Vagina (tissue), 2 donors: ENCODE results near the gene TRPV6. TPM values are rescaled to one million over a fixed set of nuclear protein-coding genes. Genes with fewer than 3 reads are reported as not detected.

Experiments used
- DNase-seq, 2 donors: peaks; one replicate each; pipeline ENCODE4 v3.0.0-alpha.2; 2017; ENCODE audit errors: extremely low spot score in 2 of 2
- H3K27ac ChIP-seq: fragments of 200-600 bp; sonication (generic); one replicate; pipeline ENCODE4 v1.5.1; 2019
- H3K27me3 ChIP-seq: fragments of 200-600 bp; sonication (generic); one replicate; pipeline ENCODE4 v1.5.1; 2019
- H3K36me3 ChIP-seq, 2 donors: fragments of 200-600 bp; sonication (generic); one replicate each; pipeline ENCODE4 v1.5.1; 2017 to 2019
- H3K4me1 ChIP-seq: fragments of 200-600 bp; sonication (generic); one replicate; pipeline ENCODE4 v1.5.1; 2019
- H3K4me3 ChIP-seq, 2 donors: fragments of 200-600 bp; sonication (generic); 1 replicate in 1 of 2; 2 replicates in 1 of 2; pipeline ENCODE4 v1.5.1; 2016 to 2019
- H3K9me3 ChIP-seq: fragments of 200-600 bp; sonication (generic); one replicate; pipeline ENCODE4 v1.5.1; 2019
- CTCF ChIP-seq, 3 experiments: fragments of 450-650 bp in 2 of 3; fragments of 200-600 bp in 1 of 3; sonication (generic) in 1 of 3; IDR thresholded peaks; one replicate each; pipeline ENCODE4 v1.5.1; 2017 to 2019; ENCODE audit warnings: antibody characterized with exemption in 3 of 3, mild to moderate bottlenecking in 2 of 3, moderate library complexity in 2 of 3
- POLR2A ChIP-seq, 2 donors: fragments of 450-650 bp; IDR thresholded peaks; one replicate each; pipeline ENCODE4 v1.6.1; 2017; ENCODE audit warnings: antibody characterized with exemption in 2 of 2, mild to moderate bottlenecking in 2 of 2, moderate library complexity in 2 of 2
- POLR2AphosphoS5 ChIP-seq, 2 donors: sonication (generic); formaldehyde crosslinking; IDR thresholded peaks; one replicate each; pipeline ENCODE4 v1.9.0; 2017; ENCODE audit warnings: antibody characterized with exemption in 2 of 2, mild to moderate bottlenecking in 2 of 2, low read depth in 1 of 2; ENCODE audit not compliant: insufficient read depth in 1 of 2
- intact Hi-C: fragments of 100-400 bp; cut with DNase I; formaldehyde crosslinking; loops from one replicate; pipeline ENCODE4 v1.15.1; 2023
- total RNA-seq: library from RNA; depleted of rRNA; stranded (reverse); fragments of >200 nt; gene quantifications from one replicate; pipeline ENCODE4 v1.2.3, GENCODE V29; 2016

TRPV6 gene
- total RNA-seq, 1 donor from 2014 or later = 7.9 TPM

GRCh38 chr7:142923391-142923790 lies 37.8 kb upstream of the TRPV6 start:
- no peaks in the 10 kb centered on the region for H3K9me3 ChIP-seq
- no peaks in the 10 kb centered on the region for H3K27me3 ChIP-seq
- no peak overlapping the region for H3K27ac ChIP-seq
- H3K4me1 ChIP-seq = no peaks in the 10 kb centered on the region
- TF ChIP-seq POLR2A (IDR thresholded peaks at IDR 0.05) = no peak
- no peak for TF ChIP-seq CTCF (IDR thresholded peaks at IDR 0.05)
- no peak for TF ChIP-seq POLR2AphosphoS5 (IDR thresholded peaks at IDR 0.05; ENCODE audit: insufficient read depth in 1 of 2, low read depth in 1 of 2)
- no peak for DNase-seq
- no peak overlapping the region for H3K4me3 ChIP-seq
- no peaks in the 10 kb centered on the region for H3K36me3 ChIP-seq
- intact Hi-C loops = no loop called here

GRCh38 chr7:142919656-142920055 lies 34.1 kb upstream of the TRPV6 start:
- Histone ChIP-seq H3K27me3 (no peaks in the 10 kb centered on the region), H3K27ac (no peak overlapping the region), H3K9me3 (no peaks in the 10 kb centered on the region), H3K4me1 (no peaks in the 10 kb centered on the region), H3K4me3 (no peak overlapping the region), H3K36me3 (no peaks in the 10 kb centered on the region)
- intact Hi-C loops = no loop called here
- DNase-seq = peak in 1 of 2 donors; percentile 81
- TF ChIP-seq POLR2AphosphoS5 (IDR thresholded peaks at IDR 0.05; ENCODE audit: insufficient read depth in 1 of 2, low read depth in 1 of 2) = no peak
- no peak for TF ChIP-seq POLR2A (IDR thresholded peaks at IDR 0.05)
- TF ChIP-seq CTCF (IDR thresholded peaks at IDR 0.05) = no peak

- Histone ChIP-seq H3K27ac (no peak overlapping the region), H3K36me3 (no peaks in the 10 kb centered on the region), H3K4me3 (no peak overlapping the region), H3K27me3 (no peaks in the 10 kb centered on the region), H3K9me3 (no peaks in the 10 kb centered on the region), H3K4me1 (no peaks in the 10 kb centered on the region)
- TF ChIP-seq CTCF (IDR thresholded peaks at IDR 0.05) (no peak), POLR2AphosphoS5 (IDR thresholded peaks at IDR 0.05; ENCODE audit: insufficient read depth in 1 of 2, low read depth in 1 of 2) (no peak)
- DNase-seq = peak; percentile 43 to 77
- intact Hi-C loops = no loop called here
These were observed 33.4 kb upstream of the TRPV6 start for GRCh38 chr7:142918901-142919300.

- peak; percentile 52 to 55 for DNase-seq
- Histone ChIP-seq H3K27me3 (no peaks in the 10 kb centered on the region), H3K4me3 (no peak overlapping the region), H3K4me1 (no peaks in the 10 kb centered on the region), H3K27ac (no peak overlapping the region), H3K9me3 (no peaks in the 10 kb centered on the region), H3K36me3 (no peaks in the 10 kb centered on the region)
- intact Hi-C loops = no loop called here
- TF ChIP-seq CTCF (IDR thresholded peaks at IDR 0.05) = no peak
- no peak for TF ChIP-seq POLR2A (IDR thresholded peaks at IDR 0.05)
- no peak for TF ChIP-seq POLR2AphosphoS5 (IDR thresholded peaks at IDR 0.05; ENCODE audit: insufficient read depth in 1 of 2, low read depth in 1 of 2)
These were observed 31.9 kb upstream of the TRPV6 start for GRCh38 chr7:142917447-142917846.

GRCh38 chr7:142916508-142916907 lies 31.0 kb upstream of the TRPV6 start:
- no peaks in the 10 kb centered on the region for H3K27me3 ChIP-seq
- intact Hi-C loops = no loop called here
- no peaks in the 10 kb centered on the region for H3K9me3 ChIP-seq
- TF ChIP-seq CTCF (IDR thresholded peaks at IDR 0.05) (no peak), POLR2AphosphoS5 (IDR thresholded peaks at IDR 0.05; ENCODE audit: insufficient read depth in 1 of 2, low read depth in 1 of 2) (no peak), POLR2A (IDR thresholded peaks at IDR 0.05) (no peak)
- no peaks in the 10 kb centered on the region for H3K36me3 ChIP-seq
- no peak overlapping the region for H3K27ac ChIP-seq
- H3K4me1 ChIP-seq = no peaks in the 10 kb centered on the region
- H3K4me3 ChIP-seq = no peak overlapping the region
- DNase-seq = peak; percentile 55 to 81
